ENCODE data around the gene C1GALT1C1L. TPM values are rescaled to one million over a fixed set of nuclear protein-coding genes. Genes with fewer than 3 reads are reported as not detected.
"Not testable (repeated sequence)": the region's sequence is repeated elsewhere in the genome, so short reads cannot be mapped to it uniquely, and the experiment has no call there.

The C1GALT1C1L gene
- total RNA-seq, 1 experiment from 2014 or later: 7.0 TPM

- DNase-seq (ENCODE audit: low read depth): no peak
Observed at GRCh38 chr2:43653506-43653905, 22.7 kb downstream of the C1GALT1C1L start.

DNA sequence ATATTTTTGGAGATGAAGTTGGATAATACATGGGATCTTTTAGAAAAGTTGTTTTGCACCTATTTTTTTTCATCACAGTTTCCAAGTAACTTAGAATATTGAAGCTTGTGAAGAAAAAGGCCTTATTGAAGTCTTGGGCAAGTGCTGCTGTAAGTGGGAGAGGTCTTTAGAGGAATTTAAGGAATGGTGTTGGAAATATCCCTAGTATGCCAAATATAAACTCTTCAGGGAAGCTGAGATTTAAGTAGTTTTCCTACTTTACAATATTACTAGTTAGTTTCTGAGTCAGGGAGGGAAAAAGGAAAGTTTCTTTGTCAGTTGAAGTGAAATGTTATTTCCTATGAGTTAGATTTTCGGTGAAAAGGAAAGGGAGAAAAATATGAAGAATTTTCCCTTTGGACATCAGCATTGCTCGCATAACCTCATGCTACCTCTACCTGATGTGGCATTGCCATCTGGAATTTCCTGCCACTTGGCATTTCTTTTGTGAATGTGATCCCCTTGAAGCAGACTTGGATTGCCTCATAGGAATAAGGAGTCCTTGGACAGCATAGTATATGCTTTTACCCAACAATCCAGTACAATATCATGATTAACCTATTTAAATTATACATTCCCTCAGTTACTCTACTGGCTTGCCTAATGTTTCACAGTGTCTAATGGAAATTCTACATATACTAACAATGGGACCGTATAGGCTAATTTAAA, 27.1 kb downstream of the C1GALT1C1L start:
- no peak for DNase-seq (ENCODE audit: low read depth)

DNA sequence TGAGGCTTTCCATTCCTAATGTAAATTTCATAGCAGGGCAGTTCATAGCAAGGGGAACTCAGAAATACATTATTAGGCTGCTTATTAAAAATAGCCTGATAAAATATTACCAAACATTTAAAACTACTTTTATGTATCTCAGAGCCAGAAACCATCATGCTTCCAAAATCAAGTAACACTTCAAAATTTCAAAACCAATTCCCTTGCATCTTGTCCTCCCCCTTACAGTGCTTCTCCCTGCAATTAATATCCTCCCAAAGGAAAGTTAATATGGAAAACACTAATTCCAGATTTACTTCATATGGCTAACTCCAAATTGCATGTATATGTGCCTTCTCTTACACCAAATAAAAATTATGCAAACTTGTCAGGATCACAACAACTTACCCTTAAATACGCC, 32.5 kb downstream of the C1GALT1C1L start:
- DNase-seq (ENCODE audit: low read depth): no peak

- no peak for DNase-seq (ENCODE audit: low read depth)
Observed at GRCh38 chr2:43642363-43642762, 33.9 kb downstream of the C1GALT1C1L start.

GRCh38 chr2:43637030-43637803, 39.0 kb downstream of the C1GALT1C1L start, which contains the start of gene PLEKHH2:
Gene PLEKHH2, plus strand, starts transcription at chr2:43637260. Its CDS starts 7,414 bp downstream, at chr2:43644674.
- DNase-seq (ENCODE audit: low read depth): peak; percentile 83

DNA sequence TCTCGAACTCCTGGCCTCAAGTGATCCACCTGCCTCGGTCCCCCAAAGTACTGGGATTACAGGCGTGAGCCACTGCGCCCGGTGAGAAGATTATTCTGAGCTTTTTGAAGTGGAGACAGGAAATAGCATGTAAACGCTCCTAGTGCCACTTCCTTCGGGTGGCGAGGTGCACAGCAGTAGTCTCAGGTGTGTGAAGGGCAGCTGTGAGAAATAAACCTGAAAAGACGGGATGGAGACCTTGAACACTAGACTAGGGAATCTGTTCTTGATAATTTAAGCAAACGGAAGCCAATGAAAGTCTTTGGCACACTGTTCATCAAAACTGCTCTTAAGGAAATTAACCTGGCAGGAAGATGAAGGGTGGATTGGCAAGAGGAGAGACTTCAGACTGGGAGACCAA, 39.6 kb downstream of the C1GALT1C1L start:
- no peak for DNase-seq (ENCODE audit: low read depth)

GRCh38 chr2:43636153-43636552, 40.1 kb downstream of the C1GALT1C1L start:
- not testable (repeated sequence) for DNase-seq (ENCODE audit: low read depth)

- peak; percentile 53 for DNase-seq (ENCODE audit: low read depth)
Observed at GRCh38 chr2:43634604-43635306, 41.5 kb downstream of the C1GALT1C1L start.

DNA sequence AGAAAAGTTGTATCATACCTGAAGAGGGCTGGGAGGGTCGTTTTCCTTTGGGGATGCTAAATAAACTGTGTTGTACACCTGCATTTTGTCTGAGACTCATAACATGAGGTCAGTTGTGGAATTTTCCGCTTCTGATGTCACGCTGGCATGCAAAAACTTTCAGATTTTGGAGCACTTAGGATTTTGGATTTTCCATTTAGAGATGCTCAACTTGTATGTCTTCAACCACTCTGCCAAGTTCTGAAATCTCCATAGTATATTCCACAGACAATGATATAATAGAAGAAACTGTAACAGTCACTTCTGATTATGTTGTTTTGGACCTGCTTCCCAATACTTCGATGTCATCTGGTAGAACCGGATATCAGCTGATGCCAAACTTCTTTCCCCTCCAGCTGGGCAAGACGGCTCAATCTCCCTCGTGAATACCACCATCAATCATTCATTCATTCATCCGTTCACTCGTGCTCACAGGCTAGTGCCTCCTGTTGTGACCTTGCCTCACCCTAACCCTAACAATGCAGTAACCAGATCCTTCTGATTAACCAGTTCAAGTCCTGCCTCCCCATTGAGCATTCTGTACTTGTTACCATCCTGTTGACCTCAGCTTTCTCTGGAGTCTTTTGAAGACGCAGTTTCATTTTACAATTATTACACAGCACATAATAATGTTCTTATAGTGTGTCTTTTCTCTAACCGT, 44.5 kb downstream of the C1GALT1C1L start:
- DNase-seq (ENCODE audit: low read depth): no peak

Other genes with a start within 250 kb of the C1GALT1C1L start
- 17.6 and 22.0 TPM in 2 replicates for gene THADA, start 80.4 kb downstream of the C1GALT1C1L start, total RNA-seq (2014; rRNA removed; shearing (Covaris generic))
- 0.59 and 0.72 TPM in 2 replicates for gene PLEKHH2, start 39.2 kb downstream of the C1GALT1C1L start, total RNA-seq (2014; rRNA removed; shearing (Covaris generic))
- 24.2 and 27.4 TPM in 2 replicates for gene DYNC2LI1, start 97.6 kb upstream of the C1GALT1C1L start, total RNA-seq (2014; rRNA removed; shearing (Covaris generic))
- gene ABCG5, start 162.4 kb upstream of the C1GALT1C1L start, total RNA-seq (2014; rRNA removed; shearing (Covaris generic)): not detected in 2 replicates
- not detected in 2 replicates for gene ABCG8, start 162.5 kb upstream of the C1GALT1C1L start, total RNA-seq (2014; rRNA removed; shearing (Covaris generic))